OCI-LY1 (cell line): ENCODE results near the gene GRIN2A.

Source experiments
- H2AFZ ChIP-seq: fragments of 200-600 bp; sonication (generic), shearing (Covaris generic); 2 replicates; pipeline ENCODE4 v1.6.0; 2014; ENCODE audit warnings: antibody characterized with exemption, mild to moderate bottlenecking, low read length
- H3F3A ChIP-seq: fragments of 200-600 bp; sonication (generic), shearing (Covaris generic); 2 replicates; pipeline ENCODE4 v1.6.0; 2014; ENCODE audit warnings: mild to moderate bottlenecking, antibody characterized with exemption, low read length, moderate library complexity; ENCODE audit not compliant: insufficient read depth
- H3K27ac ChIP-seq: fragments of 200-600 bp; sonication (generic); 2 replicates; pipeline ENCODE4 v1.5.1; 2014; ENCODE audit warnings: low read length, mixed run types, mild to moderate bottlenecking, low read depth; ENCODE audit not compliant: poor library complexity, severe bottlenecking
- H3K27me3 ChIP-seq: fragments of 200-600 bp; sonication (generic); 2 replicates; pipeline ENCODE4 v1.6.0; 2014; ENCODE audit warnings: antibody characterized with exemption, mild to moderate bottlenecking, low read length, moderate library complexity; ENCODE audit not compliant: insufficient read depth
- H3K36me3 ChIP-seq: fragments of 200-600 bp; sonication (generic); 2 replicates; pipeline ENCODE4 v1.6.1; 2014; ENCODE audit warnings: mild to moderate bottlenecking, antibody characterized with exemption, low read length, moderate library complexity, mixed read lengths; ENCODE audit not compliant: insufficient read depth
- H3K4me1 ChIP-seq: fragments of 200-600 bp; sonication (generic); 2 replicates; pipeline ENCODE4 v1.5.1; 2014; ENCODE audit warnings: mild to moderate bottlenecking, low read length, moderate library complexity; ENCODE audit not compliant: insufficient read depth, severe bottlenecking
- H3K4me2 ChIP-seq: fragments of 200-600 bp; sonication (generic), shearing (Covaris generic); 2 replicates; pipeline ENCODE4 v1.6.1; 2014; ENCODE audit warnings: low read length
- H3K4me3 ChIP-seq: fragments of 200-600 bp; sonication (generic); 2 replicates; pipeline ENCODE4 v1.5.1; 2014; ENCODE audit warnings: low read length, low read depth, mild to moderate bottlenecking, mixed read lengths; ENCODE audit not compliant: poor library complexity, severe bottlenecking
- H3K79me2 ChIP-seq: fragments of 200-600 bp; shearing (Covaris generic); 2 replicates; pipeline ENCODE4 v1.6.1; 2016; ENCODE audit warnings: mixed run types, low read length, mixed read lengths; ENCODE audit not compliant: insufficient read depth
- H3K9ac ChIP-seq: fragments of 200-600 bp; sonication (generic), shearing (Covaris generic); 2 replicates; pipeline ENCODE4 v1.6.1; 2014; ENCODE audit warnings: mild to moderate bottlenecking, low read length, mixed read lengths
- H3K9me2 ChIP-seq: fragments of 200-600 bp; sonication (generic), shearing (Covaris generic); 2 replicates; pipeline ENCODE4 v1.6.1; 2014; ENCODE audit warnings: low read depth, mild to moderate bottlenecking, low read length, mixed read lengths
- H3K9me3 ChIP-seq: fragments of 200-600 bp; shearing (Covaris generic); 2 replicates; pipeline ENCODE4 v1.6.1; 2014; ENCODE audit warnings: low read length, mixed read lengths
- H4K20me1 ChIP-seq: fragments of 200-600 bp; sonication (generic), shearing (Covaris generic); 2 replicates; pipeline ENCODE4 v1.6.0; 2016; ENCODE audit warnings: mild to moderate bottlenecking, low read length; ENCODE audit not compliant: insufficient read depth
- CTCF ChIP-seq: fragments of 200-600 bp; sonication (generic), shearing (Covaris generic); IDR thresholded peaks from 2 replicates; pipeline ENCODE4 v1.5.1; 2017; ENCODE audit warnings: mild to moderate bottlenecking, antibody characterized with exemption, low read length, moderate library complexity, mixed read lengths
- EZH2 ChIP-seq: fragments of 200-600 bp; sonication (generic), shearing (Covaris generic); IDR thresholded peaks from 2 replicates; pipeline ENCODE4 v1.8.0; 2017; ENCODE audit warnings: borderline replicate concordance, mixed run types, mild to moderate bottlenecking, antibody characterized with exemption, low read length, moderate library complexity, mixed read lengths

GRIN2A gene

GRCh38 chr16:10156099-10156498 lies 26.1 kb downstream of the GRIN2A start:
- H3K9me2 ChIP-seq = no peaks in the 10 kb centered on the region
- no peak overlapping the region for H3K4me3 ChIP-seq
- TF ChIP-seq EZH2 = no peak
- TF ChIP-seq CTCF = no peak
- no peaks in the 10 kb centered on the region for H3K36me3 ChIP-seq
- H3K9me3 ChIP-seq = no peaks in the 10 kb centered on the region
- no peaks in the 10 kb centered on the region for H3K27me3 ChIP-seq
- no peak overlapping the region for H2AFZ ChIP-seq
- no peak overlapping the region for H3K9ac ChIP-seq
- no peak overlapping the region for H3K27ac ChIP-seq
- no peaks in the 10 kb centered on the region for H4K20me1 ChIP-seq
- H3K4me2 ChIP-seq = no peak overlapping the region
- no peaks in the 10 kb centered on the region for H3K79me2 ChIP-seq
- no peaks in the 10 kb centered on the region for H3K4me1 ChIP-seq
- H3F3A ChIP-seq = no peaks in the 10 kb centered on the region

- no peak overlapping the region for H3K4me2 ChIP-seq
- no peaks in the 10 kb centered on the region for H3K9me3 ChIP-seq
- H4K20me1 ChIP-seq = no peaks in the 10 kb centered on the region
- H3K27ac ChIP-seq = no peak overlapping the region
- H3K4me3 ChIP-seq = no peak overlapping the region
- no peaks in the 10 kb centered on the region for H3K79me2 ChIP-seq
- no peak for TF ChIP-seq CTCF
- TF ChIP-seq EZH2 = no peak
- no peaks in the 10 kb centered on the region for H3K4me1 ChIP-seq
- H3K9ac ChIP-seq = no peak overlapping the region
- no peak overlapping the region for H2AFZ ChIP-seq
- no peaks in the 10 kb centered on the region for H3K36me3 ChIP-seq
- no peaks in the 10 kb centered on the region for H3K27me3 ChIP-seq
- no peaks in the 10 kb centered on the region for H3F3A ChIP-seq
- no peaks in the 10 kb centered on the region for H3K9me2 ChIP-seq
These were observed 27.8 kb downstream of the GRIN2A start for GRCh38 chr16:10154389-10154788.

GRCh38 chr16:10153985-10154384 lies 28.2 kb downstream of the GRIN2A start:
- Histone ChIP-seq H3K9me3 (no peaks in the 10 kb centered on the region), H3K27me3 (no peaks in the 10 kb centered on the region), H3K79me2 (no peaks in the 10 kb centered on the region), H3K36me3 (no peaks in the 10 kb centered on the region), H3K4me1 (no peaks in the 10 kb centered on the region), H3K4me3 (no peak overlapping the region), H2AFZ (no peak overlapping the region), H3K4me2 (no peak overlapping the region), H3K9me2 (no peaks in the 10 kb centered on the region), H4K20me1 (no peaks in the 10 kb centered on the region), H3F3A (no peaks in the 10 kb centered on the region), H3K27ac (no peak overlapping the region), H3K9ac (no peak overlapping the region)
- no peak for TF ChIP-seq EZH2
- TF ChIP-seq CTCF = no peak
